T-cell (primary cell): ENCODE data around the gene G6PC3. TPM values are rescaled to one million over a fixed set of nuclear protein-coding genes. Genes with fewer than 3 reads are reported as not detected.
"Not testable (repeated sequence)": the region's sequence is repeated elsewhere in the genome, so short reads cannot be mapped to it uniquely, and the experiment has no call there.

Source experiments
- ATAC-seq, 4 experiments: fragments of 200-7000 bp in 3 of 4; fragments of 150-1000 bp in 1 of 4; cut with Tn5 transposase; replicated peaks in 1 of 4; 1 replicate in 3 of 4; 2 replicates in 1 of 4; pipeline ENCODE4 v1.10.0; 2021; ENCODE audit warnings: moderate library complexity in 3 of 4, mild to moderate bottlenecking in 2 of 4, moderate number of reproducible peaks in 1 of 4
- CTCF ChIA-PET, 2 donors: fragments of 300-600 bp; sonication (Branson Sonifier 250); formaldehyde crosslinking; loops; one replicate each; lab custom pipeline; 2022; ENCODE audit warnings: antibody characterized with exemption in 2 of 2; lab: Charles Lee
- POLR2A ChIA-PET, 2 donors: fragments of 300-600 bp; sonication (Branson Sonifier 250); formaldehyde crosslinking; loops; one replicate each; lab custom pipeline; 2022; ENCODE audit warnings: antibody characterized with exemption in 2 of 2; lab: Charles Lee
- DNase-seq, 35 experiments: peaks; one replicate each; pipeline versions ENCODE4 v3.0.0 to v3.0.0-alpha.2; 2013 to 2023
- H3K27ac ChIP-seq: one replicate; pipeline ENCODE4 v1.5.1; 2013; ENCODE audit warnings: low read length
- H3K27me3 ChIP-seq, 2 experiments: replicated peaks in 1 of 2; 1 replicate in 1 of 2; 2 replicates in 1 of 2; pipeline versions ENCODE4 v1.6.1 to v1.7.0; 2013; ENCODE audit warnings: low read length in 1 of 2, mixed read lengths in 1 of 2; ENCODE audit not compliant: control insufficient read depth in 2 of 2, insufficient read depth in 2 of 2; ENCODE audit errors: extremely low read depth in 1 of 2
- H3K36me3 ChIP-seq, 2 donors: 1 replicate in 1 of 2; 2 replicates in 1 of 2; pipeline versions ENCODE4 v1.6.1 to v1.7.0; 2013; ENCODE audit warnings: low read length in 1 of 2; ENCODE audit not compliant: control insufficient read depth in 2 of 2, insufficient read depth in 1 of 2; ENCODE audit errors: extremely low read depth in 1 of 2
- H3K4me1 ChIP-seq, 2 experiments: 1 replicate in 1 of 2; 2 replicates in 1 of 2; pipeline versions ENCODE4 v1.6.1 to v1.7.0; 2013; ENCODE audit warnings: low read length in 2 of 2, mixed read lengths in 1 of 2; ENCODE audit not compliant: insufficient read depth in 2 of 2, control insufficient read depth in 1 of 2; ENCODE audit errors: extremely low read depth in 1 of 2
- H3K4me3 ChIP-seq, 2 donors: 1 replicate in 1 of 2; 2 replicates in 1 of 2; pipeline versions ENCODE4 v1.5.1 to v1.7.0; 2013; ENCODE audit warnings: mild to moderate bottlenecking in 2 of 2, low read length in 1 of 2, moderate library complexity in 1 of 2; ENCODE audit not compliant: control insufficient read depth in 1 of 2; ENCODE audit errors: extremely low read depth in 1 of 2
- H3K9me3 ChIP-seq: 2 replicates; pipeline ENCODE4 v1.7.0; 2013
- H3K27ac Mint-ChIP-seq, 2 donors: one replicate each; pipeline ENCODE4 v1.8.0; 2020 to 2021; ENCODE audit warnings: mild to moderate bottlenecking in 2 of 2, mixed read lengths in 2 of 2
- H3K27me3 Mint-ChIP-seq, 2 donors: one replicate each; pipeline ENCODE4 v1.8.0; 2021 to 2022; ENCODE audit warnings: mixed read lengths in 2 of 2
- H3K36me3 Mint-ChIP-seq: one replicate; pipeline ENCODE4 v1.8.0; 2021; ENCODE audit warnings: mixed read lengths
- H3K4me1 Mint-ChIP-seq, 3 donors: one replicate each; pipeline ENCODE4 v1.8.0; 2020 to 2022; ENCODE audit warnings: mixed read lengths in 3 of 3, mild to moderate bottlenecking in 1 of 3
- H3K4me3 Mint-ChIP-seq, 3 donors: one replicate each; pipeline ENCODE4 v1.8.0; 2020 to 2022; ENCODE audit warnings: mild to moderate bottlenecking in 3 of 3, mixed read lengths in 3 of 3, moderate library complexity in 3 of 3
- H3K9me3 Mint-ChIP-seq, 3 donors: one replicate each; pipeline ENCODE4 v1.8.0; 2020 to 2022; ENCODE audit warnings: mixed read lengths in 3 of 3
- WGBS: methylation state at CpG from one replicate; pipeline ENCODE4 v1.1.5; 2013; ENCODE audit warnings: missing lambda C conversion rate; ENCODE audit not compliant: insufficient coverage; 5-methylcytosine and 5-hydroxymethylcytosine counted together
- total RNA-seq, 35 experiments: library from RNA in 6 of 35; stranded (reverse) in 6 of 35; fragments of 120-200 nt in 1 of 35; gene quantifications; one replicate each; pipeline versions ENCODE4 v1.2.1 to v1.2.4 and lab custom pipeline; 2013 to 2026

The G6PC3 gene
- total RNA-seq, 5 donors from 2014 or later (not counting 1 experiment from before 2014, with no cell fraction given): 9.4 to 19.0 (median 16.2) TPM

DNA sequence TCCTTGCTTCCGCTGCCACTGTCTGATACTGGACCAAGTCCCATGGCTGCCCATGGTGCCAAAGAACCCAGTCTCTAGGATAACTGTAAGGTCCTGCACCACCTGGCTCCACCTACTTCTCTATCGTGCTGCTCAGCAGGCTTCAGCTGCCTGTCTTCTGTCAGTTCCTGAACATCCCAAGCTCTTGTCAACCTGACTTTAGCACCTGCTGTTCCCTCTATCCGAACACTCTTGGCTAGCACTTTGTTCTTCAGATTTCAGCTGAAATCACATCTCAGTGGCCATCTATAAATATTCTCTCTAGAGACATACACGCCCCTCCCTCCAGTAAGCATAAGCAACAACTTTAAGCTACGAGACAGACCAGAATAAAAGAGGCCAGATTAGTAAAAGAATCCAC lies 40.8 kb upstream of the G6PC3 start:
- H3K27ac ChIP-seq: no peak overlapping the region
- DNase-seq (no peak), ATAC-seq (no peak)
- 94% methylated on average over 3 of the region's 5 CpGs for WGBS
- no peaks in the 10 kb centered on the region for H3K27me3 ChIP-seq
- H3K4me1 ChIP-seq: no peaks in the 10 kb centered on the region
- ChIA-PET CTCF (no interaction called here), POLR2A (no interaction called here)
- H3K36me3 ChIP-seq: peaks cover 13 to 22% of the 10 kb centered on the region in 2 donors
- H3K4me3 ChIP-seq: no peak overlapping the region
- Mint-ChIP-seq H3K9me3 (no peaks in the 10 kb centered on the region), H3K36me3 (peaks cover 16% of the 10 kb centered on the region), H3K27ac (no peak overlapping the region), H3K27me3 (no peaks in the 10 kb centered on the region), H3K4me3 (no peak overlapping the region), H3K4me1 (peaks cover 5 to 9% (median 7%) of the 10 kb centered on the region in 3 donors)
- no peaks in the 10 kb centered on the region for H3K9me3 ChIP-seq

DNA sequence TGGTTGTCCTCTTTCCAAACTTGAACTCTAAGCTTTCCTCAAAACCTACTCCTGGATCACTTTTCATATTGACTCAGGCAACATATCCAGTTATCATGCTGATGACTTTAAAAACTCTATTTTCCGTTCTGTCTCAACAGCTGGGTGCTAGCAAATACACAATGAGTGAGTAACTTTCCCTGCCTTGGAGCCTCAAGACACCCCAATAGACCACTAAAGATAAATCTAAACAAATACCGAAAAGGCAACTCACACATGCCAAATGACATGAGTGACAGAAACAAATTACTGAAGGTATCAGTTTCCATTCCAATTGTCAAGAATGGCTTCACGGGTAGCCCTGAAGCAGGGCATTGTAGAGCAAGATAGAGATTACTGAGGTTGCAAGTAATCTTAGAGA lies 40.1 kb upstream of the G6PC3 start:
- peaks cover 9 to 22% of the 10 kb centered on the region in 2 donors for H3K36me3 ChIP-seq
- no peak overlapping the region for H3K27ac ChIP-seq
- Mint-ChIP-seq H3K27me3 (no peaks in the 10 kb centered on the region), H3K9me3 (no peaks in the 10 kb centered on the region), H3K27ac (no peak overlapping the region), H3K4me1 (peaks cover 5 to 9% (median 7%) of the 10 kb centered on the region in 3 donors), H3K4me3 (no peak overlapping the region), H3K36me3 (peaks cover 16% of the 10 kb centered on the region)
- ATAC-seq: no peak
- CTCF ChIA-PET: no interaction called here
- no peaks in the 10 kb centered on the region for H3K4me1 ChIP-seq
- POLR2A ChIA-PET: no interaction called here
- no peaks in the 10 kb centered on the region for H3K9me3 ChIP-seq
- 100% methylated on average over 1 of the region's 3 CpGs for WGBS
- no peak overlapping the region for H3K4me3 ChIP-seq
- DNase-seq: no peak
- no peaks in the 10 kb centered on the region for H3K27me3 ChIP-seq

GRCh38 chr17:44033861-44034408 lies 36.6 kb upstream of the G6PC3 start:
- ChIA-PET POLR2A (no interaction called here), CTCF (interaction anchor here in 1 of 2 donors (0.6 kb wide), 1 partner anchor 28 kb away, joined by 3 read pairs; no protein-coding TSS in a partner anchor)
- Mint-ChIP-seq H3K27ac (no peak overlapping the region), H3K4me3 (no peak overlapping the region), H3K36me3 (peaks cover 29% of the 10 kb centered on the region), H3K4me1 (peaks cover 5 to 9% (median 7%) of the 10 kb centered on the region in 3 donors), H3K9me3 (no peaks in the 10 kb centered on the region), H3K27me3 (no peaks in the 10 kb centered on the region)
- Histone ChIP-seq H3K27ac (no peak overlapping the region), H3K4me3 (no peak overlapping the region), H3K4me1 (no peaks in the 10 kb centered on the region), H3K36me3 (peaks cover 14 to 50% of the 10 kb centered on the region in 2 donors), H3K27me3 (no peaks in the 10 kb centered on the region), H3K9me3 (no peaks in the 10 kb centered on the region)
- ATAC-seq: no peak
- 83% methylated on average over 1 of the region's 3 CpGs for WGBS
- no peak for DNase-seq

- ATAC-seq, H3K27me3 ChIP-seq, H3K27ac ChIP-seq, H3K27me3 Mint-ChIP-seq, H3K27ac Mint-ChIP-seq, H3K4me3 ChIP-seq, H3K9me3 Mint-ChIP-seq, POLR2A ChIA-PET, H3K4me1 Mint-ChIP-seq, H3K4me1 ChIP-seq, CTCF ChIA-PET, H3K4me3 Mint-ChIP-seq, H3K9me3 ChIP-seq, DNase-seq: not testable (repeated sequence)
- peaks cover 32% of the 10 kb centered on the region for H3K36me3 Mint-ChIP-seq
- peaks cover 11 to 54% of the 10 kb centered on the region in 2 donors for H3K36me3 ChIP-seq
- WGBS: no CpG with 5 or more reads among the region's 3 CpGs
Observed at GRCh38 chr17:44034688-44035087, 35.8 kb upstream of the G6PC3 start.

DNA sequence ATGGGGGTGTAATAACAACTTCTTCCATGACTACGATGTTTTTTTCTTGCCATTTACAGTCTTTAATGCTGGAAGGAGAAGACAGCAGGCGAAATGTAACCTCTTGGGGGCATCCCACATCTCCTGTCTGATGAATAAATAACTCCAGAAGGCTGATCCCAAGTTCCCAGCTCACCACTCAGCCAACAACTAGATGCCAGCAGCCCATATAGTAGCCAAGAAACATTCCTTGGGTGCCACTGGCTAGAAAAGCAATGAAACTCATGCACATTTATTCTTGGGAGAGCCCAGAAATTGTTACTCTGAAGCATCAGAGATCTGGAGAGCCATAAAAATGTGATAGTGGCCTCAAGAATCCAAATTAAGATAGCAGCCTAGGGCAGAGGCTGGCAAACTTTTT lies 33.1 kb upstream of the G6PC3 start:
- no peak overlapping the region for H3K4me3 ChIP-seq
- H3K27me3 Mint-ChIP-seq: no peaks in the 10 kb centered on the region
- no peaks in the 10 kb centered on the region for H3K27me3 ChIP-seq
- DNase-seq (no peak), ATAC-seq (no peak)
- H3K4me1 Mint-ChIP-seq: peaks cover 17 to 19% (median 17%) of the 10 kb centered on the region in 3 donors
- no peaks in the 10 kb centered on the region for H3K9me3 ChIP-seq
- no peak overlapping the region for H3K4me3 Mint-ChIP-seq
- peaks cover 32% of the 10 kb centered on the region for H3K36me3 Mint-ChIP-seq
- ChIA-PET POLR2A (no interaction called here), CTCF (interaction anchor here in 1 of 2 donors (0.7 kb wide), 1 partner anchor 28 kb away, joined by 4 read pairs; no protein-coding TSS in a partner anchor)
- H3K27ac Mint-ChIP-seq: no peak overlapping the region
- H3K36me3 ChIP-seq: peaks cover 9 to 48% of the 10 kb centered on the region in 2 donors
- WGBS: no CpG with 5 or more reads among the region's 2 CpGs
- no peaks in the 10 kb centered on the region for H3K4me1 ChIP-seq
- H3K9me3 Mint-ChIP-seq: no peaks in the 10 kb centered on the region
- H3K27ac ChIP-seq: no peak overlapping the region

DNA sequence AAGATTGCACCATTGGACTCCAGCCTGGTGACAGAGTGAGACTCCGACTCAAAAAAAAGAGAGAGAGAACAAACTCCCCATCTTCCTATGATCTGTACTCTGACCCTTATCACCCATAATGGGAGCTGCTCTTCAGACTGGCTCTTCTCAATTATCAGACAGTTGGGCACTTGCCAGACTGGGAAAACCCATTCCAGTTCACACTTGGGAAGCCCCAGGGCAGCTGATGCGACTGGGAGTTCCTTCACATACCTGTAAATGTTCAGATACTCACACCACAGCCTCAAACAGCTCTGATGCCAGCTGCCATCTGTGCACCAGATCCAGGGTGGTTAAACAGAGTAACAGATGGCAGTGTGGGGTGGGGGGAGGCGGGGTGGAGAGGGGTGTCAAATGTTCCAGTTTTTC lies 31.9 kb upstream of the G6PC3 start:
- Mint-ChIP-seq H3K4me1 (peaks cover 16 to 19% (median 17%) of the 10 kb centered on the region in 3 donors), H3K36me3 (peaks cover 30% of the 10 kb centered on the region), H3K9me3 (no peaks in the 10 kb centered on the region), H3K4me3 (no peak overlapping the region), H3K27ac (no peak overlapping the region), H3K27me3 (no peaks in the 10 kb centered on the region)
- H3K36me3 ChIP-seq: peaks cover 6 to 43% of the 10 kb centered on the region in 2 donors
- H3K4me1 ChIP-seq: no peaks in the 10 kb centered on the region
- no peaks in the 10 kb centered on the region for H3K9me3 ChIP-seq
- H3K27ac ChIP-seq: no peak overlapping the region
- ChIA-PET CTCF (interaction anchor here in 1 of 2 donors (0.5 kb wide), 1 partner anchor 155 kb away, joined by 5 read pairs; no protein-coding TSS in a partner anchor), POLR2A (no interaction called here)
- H3K27me3 ChIP-seq: no peaks in the 10 kb centered on the region
- DNase-seq (no peak), ATAC-seq (no peak)
- 100% methylated on average over 1 of the region's 3 CpGs for WGBS
- H3K4me3 ChIP-seq: no peak overlapping the region
